ENCODE measurements around the gene USP32. TPM values are rescaled to one million over a fixed set of nuclear protein-coding genes. Genes with fewer than 3 reads are reported as not detected.

Gene USP32
- total RNA-seq, 1 experiment from 2014 or later, result 73.5 TPM

GRCh38 chr17:60423865-60424264, 31.9 kb upstream of the USP32 start:
- Histone ChIP-seq H3K18ac (ENCODE audit: insufficient read length, low read depth, low read length) (no peak overlapping the region), H2BK20ac (ENCODE audit: low read depth, low read length, poor library complexity, severe bottlenecking) (no peak overlapping the region), H2BK5ac (ENCODE audit: insufficient read length, low read length) (no peak overlapping the region), H2BK120ac (ENCODE audit: low read depth, low read length, poor library complexity, severe bottlenecking) (no peak overlapping the region), H4K91ac (ENCODE audit: insufficient read length, low read depth, low read length) (no peak overlapping the region), H2BK15ac (ENCODE audit: low read depth, low read length) (no peak overlapping the region), H4K8ac (replicated peaks; ENCODE audit: insufficient read length, low read depth, low read length) (no peak overlapping the region), H3K9me3 (ENCODE audit: control insufficient read depth, low read depth, low read length) (no peaks in the 10 kb centered on the region), H3T11ph (ENCODE audit: low read length) (no peak overlapping the region), H3K14ac (ENCODE audit: insufficient read depth, low read length) (no peak overlapping the region), H3K4me2 (ENCODE audit: insufficient read depth, insufficient read length, low read length) (no peak overlapping the region), H3K27ac (ENCODE audit: insufficient read length, low read depth, low read length) (no peak overlapping the region), H4K5ac (ENCODE audit: insufficient read length, low read depth, low read length) (no peak overlapping the region), H3K27me3 (ENCODE audit: insufficient read depth, low read length) (no peaks in the 10 kb centered on the region), H2BK12ac (ENCODE audit: insufficient read length, low read depth, low read length) (no peak overlapping the region), H3K23me2 (ENCODE audit: insufficient read length, low read depth, low read length, poor library complexity, severe bottlenecking) (no peaks in the 10 kb centered on the region), H3K4ac (ENCODE audit: low read depth, low read length) (no peak overlapping the region), H3K9ac (ENCODE audit: extremely low read depth, insufficient read length, low read length) (no peak overlapping the region), H4K20me1 (ENCODE audit: control insufficient read depth, insufficient read depth, insufficient read length) (no peaks in the 10 kb centered on the region), H3K79me1 (ENCODE audit: insufficient read depth, low read depth, low read length, poor library complexity, severe bottlenecking) (no peaks in the 10 kb centered on the region), H2AK5ac (ENCODE audit: insufficient read length, low read length) (no peak overlapping the region), H3K56ac (ENCODE audit: insufficient read length, low read depth, low read length) (no peak overlapping the region), H2AFZ (ENCODE audit: low read length) (no peak overlapping the region), H3K4me1 (ENCODE audit: insufficient read depth, low read length) (no peaks in the 10 kb centered on the region; the same call in 1 of the 2 replicates), H3K79me2 (ENCODE audit: insufficient read depth, low read length) (no peaks in the 10 kb centered on the region), H3K23ac (ENCODE audit: insufficient read length, low read depth, low read length) (no peak overlapping the region)
- H3K4me3 Mint-ChIP-seq, result no peak overlapping the region
- TF ChIP-seq, protein P1, sequence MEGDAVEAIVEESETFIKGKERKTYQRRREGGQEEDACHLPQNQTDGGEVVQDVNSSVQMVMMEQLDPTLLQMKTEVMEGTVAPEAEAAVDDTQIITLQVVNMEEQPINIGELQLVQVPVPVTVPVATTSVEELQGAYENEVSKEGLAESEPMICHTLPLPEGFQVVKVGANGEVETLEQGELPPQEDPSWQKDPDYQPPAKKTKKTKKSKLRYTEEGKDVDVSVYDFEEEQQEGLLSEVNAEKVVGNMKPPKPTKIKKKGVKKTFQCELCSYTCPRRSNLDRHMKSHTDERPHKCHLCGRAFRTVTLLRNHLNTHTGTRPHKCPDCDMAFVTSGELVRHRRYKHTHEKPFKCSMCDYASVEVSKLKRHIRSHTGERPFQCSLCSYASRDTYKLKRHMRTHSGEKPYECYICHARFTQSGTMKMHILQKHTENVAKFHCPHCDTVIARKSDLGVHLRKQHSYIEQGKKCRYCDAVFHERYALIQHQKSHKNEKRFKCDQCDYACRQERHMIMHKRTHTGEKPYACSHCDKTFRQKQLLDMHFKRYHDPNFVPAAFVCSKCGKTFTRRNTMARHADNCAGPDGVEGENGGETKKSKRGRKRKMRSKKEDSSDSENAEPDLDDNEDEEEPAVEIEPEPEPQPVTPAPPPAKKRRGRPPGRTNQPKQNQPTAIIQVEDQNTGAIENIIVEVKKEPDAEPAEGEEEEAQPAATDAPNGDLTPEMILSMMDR (conservative IDR thresholded peaks at IDR 0.05), result no peak
- H3K4me1 Mint-ChIP-seq, result peaks cover 14 to 15% of the 10 kb centered on the region in 2 experiments
- DNase-seq, result no peak
- peaks cover 3 to 4% of the 10 kb centered on the region in 2 experiments; a peak in 4 of 5 replicates for H3K9me3 Mint-ChIP-seq
- no CpG with 5 or more reads among the region's 3 CpGs for WGBS (ENCODE audit: extremely low coverage, insufficient read length, low lambda C conversion rate)
- no peak overlapping the region for H3K27ac Mint-ChIP-seq
- H3K36me3 Mint-ChIP-seq (ENCODE audit: insufficient read depth in 1 of 3, low read depth in 3 of 3), result no peaks in the 10 kb centered on the region
- H3K27me3 Mint-ChIP-seq (ENCODE audit: low read depth), result peaks cover 10% of the 10 kb centered on the region
